K562 (cell line): ENCODE results near the gene AGO1. TPM values are rescaled to one million over a fixed set of nuclear protein-coding genes. Genes with fewer than 3 reads are reported as not detected.

Source experiments
- CHD7 ChIP-seq: fragments of 200-600 bp; sonication (generic); IDR thresholded peaks from one replicate; pipeline ENCODE4 v1.6.1; 2012; ENCODE audit warnings: mild to moderate bottlenecking, low read depth, low read length, inconsistent platforms
- ETV6 ChIP-seq, 3 experiments: fragments of 150-350 bp in 1 of 3; sonication (generic) in 1 of 3; formaldehyde crosslinking in 1 of 3; IDR thresholded peaks; 2 replicates each; pipeline versions ENCODE4 v1.6.1 to v1.8.0; 2014 to 2022; ENCODE audit warnings: borderline replicate concordance in 2 of 3, low read depth in 2 of 3, antibody characterized with exemption in 1 of 3, low read length in 1 of 3, mild to moderate bottlenecking in 1 of 3, missing genetic modification reagents in 1 of 3
- L3MBTL2 ChIP-seq: fragments of 450-650 bp; IDR thresholded peaks from 2 replicates; pipeline ENCODE4 v1.6.1; 2016; ENCODE audit warnings: mild to moderate bottlenecking, moderate library complexity
- POLR3A ChIP-seq: IDR thresholded peaks from 2 replicates; pipeline ENCODE4 v1.6.1; 2011; ENCODE audit warnings: borderline replicate concordance, mild to moderate bottlenecking, moderate library complexity; ENCODE audit not compliant: insufficient read length, insufficient read depth; ENCODE audit errors: extremely low read depth
- SAP30 ChIP-seq: fragments of 200-600 bp; sonication (generic); IDR thresholded peaks from 2 replicates; pipeline ENCODE4 v1.6.1; 2012; ENCODE audit warnings: borderline replicate concordance, low read depth, mild to moderate bottlenecking, moderate library complexity, low read length, control low read depth, inconsistent platforms; ENCODE audit not compliant: insufficient read depth, poor library complexity, severe bottlenecking
- SMARCA4 ChIP-seq: fragments of 450-650 bp; IDR thresholded peaks from 2 replicates; pipeline ENCODE4 v1.6.1; 2016
- STAG1 ChIP-seq: sonication (generic); formaldehyde crosslinking; IDR thresholded peaks from 2 replicates; pipeline ENCODE4 v1.5.0; 2020; ENCODE audit warnings: missing genetic modification reagents, borderline replicate concordance
- TAF7 ChIP-seq: fragments of 450-650 bp; IDR thresholded peaks from 2 replicates; pipeline ENCODE4 v1.6.1; 2016; ENCODE audit warnings: missing genetic modification characterization, missing compliant biosample characterization
- TGIF2 ChIP-seq: sonication (generic); formaldehyde crosslinking; IDR thresholded peaks from 2 replicates; pipeline ENCODE4 v1.8.1; 2022; ENCODE audit warnings: mild to moderate bottlenecking, missing genetic modification reagents, moderate library complexity
- VEZF1 ChIP-seq: fragments of 200-800 bp; sonication (Bioruptor generic); IDR thresholded peaks from 2 replicates; pipeline ENCODE4 v1.6.1; 2017; ENCODE audit warnings: missing genetic modification characterization, missing compliant biosample characterization
- ZNF511 ChIP-seq: sonication (generic); formaldehyde crosslinking; IDR thresholded peaks from 2 replicates; pipeline ENCODE4 v1.8.0; 2022; ENCODE audit warnings: mild to moderate bottlenecking, missing genetic modification reagents
- polyA plus RNA-seq, 8 experiments: library from polyadenylated mRNA; depleted of rRNA in 4 of 8; stranded (reverse) in 5 of 8; unstranded in 3 of 8; fragments of >200 nt; fragmentation: Nextera tagmentation in 2 of 8; fragmentation: Illumina TruSeq in 1 of 8; extraction: Ambion mirVana in 2 of 8; extraction: Trizol in 1 of 8; gene quantifications; 2 replicates each; pipeline versions ENCODE4 v1.2.1 to v1.2.3, GENCODE V29; 2011 to 2014; ENCODE audit warnings: inconsistent platforms in 1 of 8, missing spikeins in 1 of 8
- total RNA-seq, 7 experiments: library from RNA; depleted of rRNA in 6 of 7; stranded (reverse); fragments of >200 nt in 6 of 7; fragmentation: Illumina TruSeq in 2 of 7; extraction: Trizol in 2 of 7; gene quantifications; 2 replicates each; pipeline versions ENCODE4 v1.2.1 to v1.2.3, GENCODE V29; 2011 to 2021; ENCODE audit warnings: low replicate concordance in 1 of 7

The AGO1 gene
- total and polyA plus RNA-seq, 9 of the 15 experiments (the other 6 are each of a cell fraction or from before 2014, with no cell fraction given) = 7.3 to 64.2 (median 26.0) TPM

- TF ChIP-seq CHD7 = no peak
- peak; percentile 41 for TF ChIP-seq SAP30
- no peak for TF ChIP-seq VEZF1 (CRISPR knock-in tag)
- TF ChIP-seq ZNF511 (CRISPR knock-in tag) = no peak
- TF ChIP-seq POLR3A = no peak
- TF ChIP-seq SMARCA4 = no peak
- TF ChIP-seq L3MBTL2 = no peak
- no peak for TF ChIP-seq TAF7 (tag)
- no peak for TF ChIP-seq TGIF2
- no peak for TF ChIP-seq ETV6 (IDR thresholded peaks at IDR 0.05; ENCODE audit: borderline replicate concordance in 1 of 2, low read depth in 2 of 2, low read length in 1 of 2)
- TF ChIP-seq ETV6 (CRISPR knock-in tag; IDR thresholded peaks at IDR 0.05; ENCODE audit: borderline replicate concordance) = no peak
- 0 out of 2 replicates have a peak, but pooled peaks have one; percentile 9 for TF ChIP-seq STAG1 (CRISPR knock-in tag)
Measured at GRCh38 chr1:35876988-35877387, 6.0 kb upstream of the AGO1 start (continued).
